Transverse colon (tissue), 3 donors: Measurements from ENCODE around the gene TMEM156.

ENCODE experiments used
- CTCF ChIP-seq, 5 experiments: fragments of 200-600 bp in 3 of 5; fragments of 450-650 bp in 2 of 5; sonication (generic) in 3 of 5; IDR thresholded peaks; 1 replicate in 2 of 5; 2 replicates in 3 of 5; pipeline ENCODE4 v1.5.1; 2016 to 2017; ENCODE audit warnings: antibody characterized with exemption in 5 of 5, inconsistent platforms in 3 of 5, mild to moderate bottlenecking in 2 of 5, moderate library complexity in 1 of 5
- POLR2A ChIP-seq: fragments of 450-650 bp; IDR thresholded peaks from one replicate; pipeline ENCODE4 v1.6.1; 2016; ENCODE audit warnings: antibody characterized with exemption, mild to moderate bottlenecking, moderate library complexity

DNA sequence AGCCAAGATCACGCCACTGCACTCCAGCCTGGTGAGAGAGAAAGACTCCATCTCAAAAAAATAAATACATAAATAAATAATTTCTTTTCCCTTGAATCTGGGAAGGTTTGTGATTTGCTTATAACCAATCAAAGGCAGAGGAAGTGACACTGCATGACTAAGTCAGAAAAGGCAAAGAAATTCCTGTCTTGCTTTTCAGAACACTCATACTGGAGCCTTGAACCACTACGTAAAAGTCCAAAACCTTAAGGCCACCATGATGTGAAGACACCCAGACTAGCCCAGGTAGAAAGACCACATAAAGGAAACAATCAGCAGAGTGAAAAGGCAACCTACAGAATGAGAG is 36.6 kb downstream of the TMEM156 start:
- no peak for TF ChIP-seq CTCF (IDR thresholded peaks at IDR 0.05)
- TF ChIP-seq POLR2A, result no peak
